ENCODE data around the gene HDGFL2.
A peak's percentile ranks its signal among the peaks of the same experiment; 100 is the strongest.

Gene HDGFL2

DNA sequence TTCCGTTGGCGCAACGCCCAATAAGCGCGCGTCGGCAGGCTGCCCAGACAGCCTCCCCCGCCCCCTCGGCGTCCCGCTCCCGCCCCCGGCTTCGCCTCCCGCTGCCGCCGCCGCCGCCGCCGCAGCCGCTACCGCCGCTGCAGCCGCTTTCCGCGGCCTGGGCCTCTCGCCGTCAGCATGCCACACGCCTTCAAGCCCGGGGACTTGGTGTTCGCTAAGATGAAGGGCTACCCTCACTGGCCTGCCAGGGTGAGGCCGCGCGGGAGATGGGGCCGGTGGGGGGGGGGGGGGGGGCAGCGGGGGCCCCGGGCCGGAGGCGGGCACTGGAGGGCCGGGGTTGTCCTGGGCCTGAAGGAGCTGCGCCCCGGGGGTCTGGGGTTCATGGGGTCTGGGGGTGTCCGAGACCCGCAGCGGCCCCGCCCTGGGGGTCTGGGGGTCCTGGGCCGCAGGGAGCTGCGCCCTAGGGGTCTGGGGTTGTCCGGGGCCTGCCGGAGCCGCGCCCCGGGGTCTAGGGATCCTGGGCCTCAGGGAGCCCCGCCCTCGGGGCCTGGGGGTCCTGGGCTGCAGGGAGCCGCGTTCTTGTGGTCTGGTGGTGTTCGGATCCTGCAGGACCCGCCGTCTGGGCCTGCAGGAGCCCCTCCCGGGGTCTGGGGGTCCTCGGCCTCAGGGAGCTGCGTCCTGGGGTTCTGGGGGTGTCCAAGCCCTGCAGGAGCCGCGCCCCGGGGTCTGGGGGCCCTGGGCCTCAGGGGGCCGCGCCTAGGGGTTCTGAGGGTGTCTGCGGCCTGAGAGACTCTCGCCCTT, at the start of gene HDGFL2:
HDGFL2 (plus strand) TSS at position 124 of the 801 bp plus-strand sequence; CDS start at position 178, 54 bp downstream.
- no peak for DNase-seq

- no peak for DNase-seq
These were observed 48.5 kb upstream of the HDGFL2 start for GRCh38 chr19:4423416-4424126.

DNA sequence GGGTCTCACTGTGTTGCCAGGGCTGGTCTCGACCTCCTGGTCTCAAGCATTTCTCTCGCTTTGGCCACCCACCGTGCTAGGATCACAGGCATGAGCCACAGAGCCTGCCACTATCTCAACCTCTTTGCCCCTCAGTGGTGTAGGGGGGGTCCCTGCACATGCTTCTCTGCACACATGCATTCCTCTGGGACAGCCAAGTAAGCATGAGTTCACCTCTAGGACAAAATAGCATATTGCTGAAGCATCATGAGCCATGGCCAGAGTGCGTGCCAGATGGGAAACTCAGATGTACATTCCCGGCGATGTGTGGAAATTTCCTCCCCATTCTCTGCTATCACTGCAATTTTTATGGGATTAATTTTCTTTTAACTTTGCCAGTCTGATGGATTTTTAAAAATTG, 46.6 kb upstream of the HDGFL2 start:
- no peak for DNase-seq

DNA sequence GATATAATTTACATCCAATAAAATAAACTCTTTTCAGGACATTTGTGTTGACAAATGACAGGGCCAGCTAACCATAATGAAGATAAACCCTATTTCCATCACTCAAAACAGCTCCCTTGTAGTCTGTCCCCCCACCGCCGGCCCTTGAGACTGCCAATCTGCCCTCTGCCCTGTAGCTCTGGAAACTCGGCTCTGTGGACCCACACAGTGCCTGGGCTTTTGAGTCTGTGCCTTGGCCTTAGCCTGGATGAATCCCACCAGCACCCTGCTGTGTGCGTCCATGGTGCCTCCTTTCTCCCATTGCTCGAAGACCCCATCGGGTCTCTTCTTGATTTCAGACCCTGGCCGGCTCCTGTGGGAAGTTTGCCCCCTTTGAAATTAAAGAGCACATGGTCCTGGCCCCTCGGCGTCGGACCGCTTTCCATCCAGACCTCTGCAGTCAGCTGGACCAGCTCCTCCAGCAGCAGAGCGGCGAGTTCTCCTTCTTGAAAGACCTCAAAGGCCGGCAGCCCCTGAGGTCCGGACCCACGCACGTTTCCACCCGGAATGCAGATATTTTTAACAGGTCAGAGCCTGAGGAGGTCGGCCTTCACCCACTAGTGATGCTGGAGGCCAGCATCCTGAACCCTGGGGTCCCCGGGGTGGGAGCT, 43.6 kb upstream of the HDGFL2 start:
- DNase-seq = no peak

DNA sequence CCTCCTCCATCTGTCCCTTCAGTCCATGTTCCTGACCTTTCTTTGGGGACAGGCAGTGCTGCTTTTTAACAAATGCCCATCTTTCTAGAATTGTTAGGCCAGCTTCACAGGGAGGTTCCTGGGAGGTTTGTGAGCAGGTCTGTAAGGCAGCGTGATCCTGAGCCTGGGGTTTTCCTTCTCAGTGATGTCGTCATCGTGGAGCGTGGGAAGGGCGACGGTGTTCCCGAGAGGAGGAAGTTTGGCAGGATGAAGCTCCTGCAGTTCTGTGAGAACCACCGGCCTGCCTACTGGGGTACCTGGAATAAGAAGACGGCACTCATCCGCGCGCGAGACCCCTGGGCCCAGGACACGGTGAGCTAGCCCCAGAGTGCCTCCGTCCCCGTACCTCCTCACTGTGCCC, 42.8 kb upstream of the HDGFL2 start:
- no peak for DNase-seq

- no peak for DNase-seq
These were observed 42.3 kb upstream of the HDGFL2 start for GRCh38 chr19:4429771-4430171.

GRCh38 chr19:4430760-4431159, 41.3 kb upstream of the HDGFL2 start:
- peak; percentile 69 for DNase-seq

DNA sequence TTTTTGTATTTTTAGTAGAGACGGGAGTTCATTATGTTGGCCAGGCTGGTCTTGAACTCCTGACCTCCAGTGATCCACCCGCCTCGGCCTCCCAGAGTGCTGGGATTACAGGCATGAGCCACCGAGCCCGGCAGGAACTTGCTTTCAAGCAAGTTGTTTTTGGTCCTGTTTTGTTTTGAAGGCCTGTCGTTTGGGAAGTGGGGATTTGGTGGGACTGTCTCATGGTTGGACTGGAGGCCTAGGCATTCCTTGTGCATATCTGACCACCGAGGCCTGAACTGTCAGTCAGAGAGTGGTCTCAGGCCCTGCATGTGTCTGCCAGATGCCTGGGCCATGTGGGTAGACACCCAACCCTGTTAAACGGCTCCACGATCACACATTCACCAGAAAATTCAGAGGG, 40.8 kb upstream of the HDGFL2 start:
- no peak for DNase-seq

DNA sequence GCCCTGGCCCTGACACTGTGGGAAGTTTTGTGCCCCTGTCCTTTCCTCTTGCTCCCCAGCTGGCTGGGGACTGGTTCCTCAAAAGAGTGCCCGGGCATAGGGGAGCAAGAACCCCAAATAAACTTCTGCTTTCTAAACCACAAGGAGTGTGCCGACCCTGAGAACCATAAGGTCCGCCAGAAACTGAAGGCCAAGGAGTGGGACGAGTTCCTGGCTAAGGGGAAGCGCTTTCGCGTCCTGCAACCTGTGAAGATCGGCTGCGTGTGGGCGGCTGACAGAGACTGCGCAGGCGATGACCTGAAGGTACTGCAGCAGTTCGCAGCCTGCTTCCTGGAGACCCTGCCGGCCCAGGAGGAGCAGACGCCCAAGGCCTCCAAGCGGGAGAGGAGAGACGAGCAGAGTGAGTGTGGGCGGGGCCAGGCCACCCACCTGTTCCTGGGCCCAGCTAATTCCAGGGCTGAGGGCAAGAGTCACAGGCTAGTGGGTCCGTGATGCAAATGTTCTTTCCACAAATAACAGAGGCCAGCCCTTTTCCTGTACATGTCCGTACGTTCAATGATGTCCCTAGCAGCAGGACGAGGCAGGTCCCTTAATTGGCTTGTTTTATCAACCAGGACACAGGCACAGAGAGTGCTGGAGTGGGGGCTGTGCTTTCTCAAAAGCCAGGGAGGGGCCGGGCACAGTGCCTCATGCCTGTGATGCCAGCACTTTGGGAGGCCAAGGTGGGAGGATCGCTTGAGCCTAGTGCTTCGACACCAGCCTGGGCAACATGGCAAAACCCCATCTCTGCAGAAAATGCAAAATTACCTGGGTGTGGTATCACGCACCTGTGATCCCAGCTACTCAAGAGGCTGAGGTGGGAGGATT, 40.1 kb upstream of the HDGFL2 start:
- peak; percentile 62 for DNase-seq

- DNase-seq = no peak
These were observed 39.1 kb upstream of the HDGFL2 start for GRCh38 chr19:4432918-4433506.

- DNase-seq = no peak
These were observed 37.7 kb upstream of the HDGFL2 start for GRCh38 chr19:4434391-4434790.

DNA sequence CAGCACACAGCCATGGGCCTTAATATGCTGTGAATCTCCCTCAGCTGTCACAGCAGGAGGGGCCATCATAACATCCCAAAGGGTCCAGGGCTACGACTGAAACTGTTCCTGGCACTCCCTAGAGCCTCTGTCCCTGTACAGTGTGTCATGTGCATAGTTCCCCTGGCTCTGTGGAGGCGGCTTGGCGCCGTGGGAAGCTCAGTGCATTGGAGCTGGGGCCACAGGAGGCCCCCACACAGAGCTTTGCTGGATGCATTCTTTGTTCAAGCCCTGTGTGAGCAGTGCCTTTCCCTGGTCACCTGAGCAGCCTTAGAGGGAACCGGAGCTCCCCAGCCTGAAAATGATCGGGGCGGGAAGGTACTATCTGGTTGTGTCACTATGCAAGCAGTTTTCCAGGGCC, 35.9 kb upstream of the HDGFL2 start:
- no peak for DNase-seq

GRCh38 chr19:4437103-4437502, 35.0 kb upstream of the HDGFL2 start:
- no peak for DNase-seq

GRCh38 chr19:4439243-4439642, 32.9 kb upstream of the HDGFL2 start:
- DNase-seq = no peak

GRCh38 chr19:4441994-4442818, 29.9 kb upstream of the HDGFL2 start:
- no peak for DNase-seq

DNA sequence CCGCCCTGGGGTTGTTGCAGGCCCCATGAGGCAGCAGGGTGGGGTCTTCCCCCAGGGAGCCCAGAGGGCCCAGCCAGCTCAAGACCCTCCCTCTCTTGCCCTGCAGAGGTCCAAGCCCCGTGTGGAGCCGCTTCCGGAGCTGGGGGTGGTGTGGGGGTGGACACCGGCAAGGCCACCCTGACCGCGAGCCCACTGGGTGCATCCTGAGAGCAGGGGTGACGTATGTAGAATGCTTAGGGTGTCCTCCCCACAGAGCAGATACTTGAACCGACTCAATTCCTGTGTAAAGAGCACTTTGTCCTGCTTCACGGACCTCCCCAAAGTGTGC, 29.3 kb upstream of the HDGFL2 start:
- DNase-seq = no peak

GRCh38 chr19:4443188-4443587, 28.9 kb upstream of the HDGFL2 start:
- DNase-seq = no peak

DNA sequence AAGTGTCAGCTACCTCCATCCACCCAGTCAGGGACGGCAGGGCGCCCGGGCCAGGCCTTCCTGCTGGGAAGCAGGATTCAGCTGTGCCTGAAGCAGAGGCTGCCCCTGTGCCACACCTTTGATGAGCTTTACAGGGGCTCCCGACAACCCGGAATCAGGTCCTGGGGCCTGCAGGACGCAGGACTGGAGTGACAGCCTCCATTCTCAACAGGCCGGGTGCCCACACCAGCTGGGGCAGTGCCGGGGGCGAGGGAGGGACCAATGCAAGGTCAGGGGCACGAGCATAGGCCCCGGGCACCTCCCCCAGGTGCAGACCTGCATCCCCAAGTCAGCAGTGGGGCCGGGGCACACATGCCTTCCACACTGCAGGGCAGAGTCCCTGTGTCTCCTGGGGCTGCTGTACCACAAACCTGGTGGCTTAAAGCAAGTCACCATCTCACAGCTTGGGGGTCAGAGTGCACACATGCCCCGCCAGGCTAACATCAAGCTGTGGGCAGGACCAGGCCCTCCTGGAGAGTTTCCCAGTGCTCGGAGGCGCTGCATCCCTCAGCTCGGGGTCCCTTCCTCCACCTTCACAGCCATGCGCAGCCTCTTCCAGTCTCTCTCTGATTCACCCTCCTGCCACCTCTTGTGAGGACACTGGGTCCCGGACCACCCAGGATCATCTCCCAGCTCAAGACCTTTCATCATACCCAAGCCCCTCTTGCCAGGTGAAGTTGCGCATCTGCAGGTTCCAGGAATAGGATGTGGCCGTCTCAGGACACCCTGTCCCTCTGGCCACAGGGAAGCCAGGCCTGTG, 27.9 kb upstream of the HDGFL2 start:
- DNase-seq = no peak

DNA sequence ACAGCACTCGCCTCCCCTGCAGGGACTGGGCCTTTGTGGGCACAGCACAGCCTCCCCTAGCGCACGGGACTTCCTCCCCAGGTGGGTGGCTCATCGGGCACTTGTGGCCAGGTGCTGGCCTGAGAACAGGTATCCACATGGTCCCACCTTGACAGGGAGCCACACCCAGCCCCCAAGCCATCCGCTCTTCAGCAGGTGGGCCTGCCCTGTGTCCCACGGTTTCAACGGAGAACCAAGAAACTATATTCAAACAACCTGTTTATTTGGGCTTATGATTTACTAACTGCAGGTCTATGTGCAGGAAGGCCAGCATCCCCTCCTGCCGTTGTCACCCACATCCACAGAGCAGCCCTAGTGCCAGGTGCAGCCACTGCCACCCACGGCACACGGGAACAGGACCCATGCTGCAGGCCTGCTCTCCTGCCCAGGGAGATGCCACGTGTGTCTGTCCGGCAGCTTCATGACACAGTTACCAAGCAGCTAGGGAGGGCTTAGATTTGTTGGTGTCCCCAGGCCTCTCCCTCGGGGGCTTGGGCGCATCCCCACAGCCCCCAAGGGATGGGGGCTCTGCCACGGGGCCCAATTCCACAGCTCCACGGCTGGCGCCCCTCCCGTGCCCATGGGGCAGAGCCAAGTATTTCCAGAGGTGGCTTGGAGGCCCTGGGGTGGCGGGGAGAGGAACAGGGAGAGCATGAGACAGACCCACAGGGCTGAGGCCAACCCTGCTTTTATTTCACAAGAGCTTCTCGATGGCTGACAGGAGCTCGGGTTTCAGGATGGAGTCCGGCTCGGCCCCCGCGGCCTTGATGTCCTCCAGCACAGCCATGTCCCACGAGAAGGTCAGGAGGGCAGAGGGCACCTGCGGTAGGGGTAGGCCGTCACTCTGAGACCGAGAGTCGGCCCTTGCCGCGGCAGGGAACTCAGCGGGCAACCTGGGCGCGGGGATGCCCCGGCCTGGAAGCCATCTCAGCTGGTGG, 27.0 kb upstream of the HDGFL2 start:
- DNase-seq = no peak

All from CD4-positive, alpha-beta T cell treated with Interferon gamma for 1 hour (primary cell).